ENCODE results near the gene GRM7.

Gene GRM7

DNA sequence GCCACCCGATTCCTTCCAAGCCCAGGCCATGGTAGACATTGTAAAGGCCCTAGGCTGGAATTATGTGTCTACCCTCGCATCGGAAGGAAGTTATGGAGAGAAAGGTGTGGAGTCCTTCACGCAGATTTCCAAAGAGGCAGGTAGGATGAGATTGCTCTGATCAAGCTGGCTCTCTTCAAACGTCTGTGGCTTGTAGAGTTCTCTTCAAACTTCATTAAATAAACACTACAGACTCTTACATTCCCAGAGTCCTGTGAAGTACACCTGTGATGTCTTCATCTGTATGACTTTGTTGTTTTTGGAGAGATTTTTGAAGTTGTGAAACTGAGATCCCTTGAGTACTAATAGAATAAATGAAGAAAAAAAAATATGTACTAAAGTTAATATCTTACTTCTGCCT lies 285.6 kb downstream of the GRM7 start:
- DNase-seq (ENCODE audit: low read depth) = no peak

DNA sequence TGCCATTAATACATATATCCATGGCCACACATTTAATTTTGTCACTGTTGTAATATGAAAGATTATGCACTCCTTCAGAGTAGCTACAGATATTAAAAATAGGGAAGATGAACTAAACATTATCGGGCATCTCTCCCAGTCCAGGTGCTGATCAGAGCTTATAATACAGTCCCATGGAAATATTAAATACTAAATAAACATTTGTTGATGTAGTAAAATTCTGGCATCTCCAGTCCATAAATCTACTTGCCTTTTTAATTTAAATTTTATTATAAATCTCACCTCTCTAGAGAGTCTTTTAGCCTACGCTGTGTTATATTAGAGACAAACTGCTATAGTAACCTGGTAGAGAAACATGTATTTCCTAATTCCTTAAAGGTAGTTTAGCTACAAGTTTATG lies 297.6 kb downstream of the GRM7 start:
- DNase-seq (ENCODE audit: low read depth) = no peak

DNA sequence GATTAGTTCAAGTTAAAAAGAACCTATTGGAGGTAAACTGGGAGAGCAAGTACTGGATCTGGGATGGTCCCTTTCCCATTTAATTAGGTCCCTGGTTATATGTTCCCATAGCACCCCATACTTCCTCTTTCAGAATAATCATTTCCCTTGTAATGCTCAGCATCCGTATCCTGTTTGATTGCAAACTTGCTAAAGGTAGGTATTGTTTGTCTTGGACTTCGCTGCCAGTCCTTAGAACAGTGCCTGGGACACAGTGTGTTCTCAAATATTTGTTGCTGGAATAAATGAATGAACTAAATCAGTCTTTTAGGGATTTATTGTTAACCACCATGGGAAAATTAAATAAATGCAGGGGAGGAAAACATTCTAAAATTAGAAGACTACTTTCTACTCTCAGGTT lies 299.8 kb downstream of the GRM7 start:
- DNase-seq (ENCODE audit: low read depth) = no peak

DNA sequence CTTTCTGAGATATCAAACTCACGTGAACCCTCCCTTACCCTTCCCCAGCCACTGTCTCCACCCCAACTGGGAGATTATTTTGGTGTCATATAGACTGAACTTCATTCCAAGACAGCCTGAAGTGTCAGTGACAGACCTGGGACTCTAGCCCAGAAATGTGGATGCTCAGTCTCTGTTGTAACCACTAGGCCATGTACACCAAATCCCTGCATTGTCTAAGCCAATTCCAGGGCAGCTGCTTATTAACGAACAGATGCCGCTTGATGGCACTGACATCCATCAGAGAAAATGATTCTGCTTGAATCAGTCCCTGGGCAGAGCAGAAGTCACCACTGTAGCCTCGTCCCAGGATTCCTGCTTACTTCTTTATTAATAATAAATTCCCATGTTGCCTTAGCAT lies 305.5 kb downstream of the GRM7 start:
- DNase-seq (ENCODE audit: low read depth) = no peak

GRCh38 chr3:7171493-7171892 lies 310.6 kb downstream of the GRM7 start:
- no peak for DNase-seq (ENCODE audit: low read depth)

- DNase-seq (ENCODE audit: low read depth) = no peak
Measured at GRCh38 chr3:7172996-7173395, 312.1 kb downstream of the GRM7 start.

DNA sequence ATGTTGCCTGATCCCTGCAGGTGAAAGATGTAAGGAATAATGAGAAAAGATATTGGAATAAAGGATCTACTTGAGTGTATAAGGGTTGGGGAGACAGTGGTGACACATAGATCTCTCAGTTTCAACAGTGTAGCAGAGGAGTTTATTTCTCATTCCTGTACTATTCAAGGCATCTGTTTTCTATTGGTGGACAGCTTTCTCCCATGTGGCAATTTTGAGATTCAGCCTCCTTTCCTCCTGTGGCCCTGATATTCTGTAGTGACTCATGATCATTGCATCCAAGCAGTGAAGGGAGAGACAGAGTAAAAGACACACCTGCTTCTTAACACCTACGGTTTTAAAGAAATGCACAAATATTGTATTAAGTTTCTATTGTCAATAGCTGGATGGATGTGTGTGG lies 327.6 kb downstream of the GRM7 start:
- no peak for DNase-seq (ENCODE audit: low read depth)

- DNase-seq (ENCODE audit: low read depth) = no peak
Measured at GRCh38 chr3:7190095-7190494, 329.2 kb downstream of the GRM7 start.

- DNase-seq (ENCODE audit: low read depth) = no peak
Measured at GRCh38 chr3:7193269-7193668, 332.4 kb downstream of the GRM7 start.

- no peak for DNase-seq (ENCODE audit: low read depth)
Measured at GRCh38 chr3:7194071-7194835, 333.3 kb downstream of the GRM7 start.

GRCh38 chr3:7195934-7196333 lies 335.0 kb downstream of the GRM7 start:
- DNase-seq (ENCODE audit: low read depth) = no peak

DNA sequence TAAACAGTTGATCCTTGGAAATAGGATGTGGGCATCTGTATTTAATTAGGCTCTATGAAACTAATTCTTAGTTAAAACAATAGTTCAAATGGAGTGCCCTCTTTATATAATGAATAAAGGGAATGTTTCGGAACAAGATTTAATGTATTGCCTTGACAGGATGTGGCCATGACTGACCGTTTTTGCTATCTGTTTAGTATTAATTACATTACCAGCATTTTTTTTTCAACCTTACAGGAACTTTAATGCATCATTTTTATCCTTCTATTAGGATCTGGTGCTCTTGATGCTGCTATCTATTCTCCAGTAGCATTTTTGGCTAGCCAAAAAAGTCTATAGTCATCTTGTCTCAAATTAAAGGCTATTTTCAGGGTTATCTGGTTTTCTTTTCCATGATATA lies 340.9 kb downstream of the GRM7 start:
- DNase-seq (ENCODE audit: low read depth) = no peak

DNA sequence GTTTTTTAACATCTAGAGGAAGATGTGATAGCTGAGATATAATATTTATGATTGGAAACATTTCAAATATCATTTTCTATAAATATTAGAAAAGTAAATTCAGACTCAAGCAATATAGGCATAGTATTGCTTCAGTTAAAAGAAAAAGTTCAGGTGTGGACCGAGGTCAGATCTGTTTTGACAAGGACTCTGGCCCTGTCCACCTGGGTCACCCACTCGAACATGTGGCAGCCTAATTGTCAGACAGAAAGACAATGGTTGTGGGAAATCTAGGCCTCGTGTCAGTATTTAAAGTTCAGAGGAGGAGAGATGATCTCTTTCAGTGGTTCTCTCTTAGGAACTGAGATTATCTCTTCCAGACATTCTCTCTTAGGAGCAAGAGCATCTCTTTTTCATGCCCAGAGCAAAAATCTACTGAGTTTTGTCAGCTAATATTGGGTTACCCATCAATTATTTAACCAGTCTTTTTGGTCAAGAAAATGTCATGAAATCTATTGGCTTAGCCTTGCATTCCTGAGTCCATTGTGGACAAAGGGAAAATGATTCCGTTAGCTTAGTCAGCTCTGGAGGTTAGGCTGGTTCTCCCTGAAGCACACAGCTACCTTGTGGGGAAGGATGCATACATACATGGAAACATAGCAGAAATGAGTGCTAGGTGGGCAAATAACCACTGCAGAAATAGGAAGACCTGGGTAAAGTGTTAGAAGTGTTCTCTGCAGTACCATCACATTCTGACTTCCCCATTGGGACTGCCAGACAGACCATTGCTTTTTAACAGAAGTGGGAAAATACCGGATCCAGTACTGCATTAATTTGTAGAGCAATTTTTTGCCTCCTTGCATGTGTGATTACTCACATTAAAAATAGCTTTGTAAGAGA lies 343.3 kb downstream of the GRM7 start:
- no peak for DNase-seq (ENCODE audit: low read depth)

GRCh38 chr3:7204848-7205156 lies 343.9 kb downstream of the GRM7 start:
- no peak for DNase-seq (ENCODE audit: low read depth)

DNA sequence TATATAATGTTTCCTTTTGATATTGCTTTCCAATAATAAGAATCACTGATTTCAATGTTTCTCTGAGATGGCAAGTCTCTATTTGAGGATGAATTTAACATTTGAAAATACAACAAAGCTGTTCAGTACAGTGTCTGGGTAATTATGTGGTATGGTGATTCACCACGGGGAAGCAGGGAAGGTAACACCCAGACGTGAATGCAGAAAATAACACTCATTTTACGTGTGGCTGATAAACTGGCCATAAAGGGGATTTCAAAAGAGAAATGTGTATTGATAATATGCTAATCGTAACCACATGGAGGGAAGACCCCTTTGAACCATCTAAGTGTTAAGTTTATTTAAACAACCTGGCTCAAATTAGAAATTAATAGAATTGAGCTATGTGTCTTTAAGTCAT lies 344.6 kb downstream of the GRM7 start:
- DNase-seq (ENCODE audit: low read depth) = no peak

DNA sequence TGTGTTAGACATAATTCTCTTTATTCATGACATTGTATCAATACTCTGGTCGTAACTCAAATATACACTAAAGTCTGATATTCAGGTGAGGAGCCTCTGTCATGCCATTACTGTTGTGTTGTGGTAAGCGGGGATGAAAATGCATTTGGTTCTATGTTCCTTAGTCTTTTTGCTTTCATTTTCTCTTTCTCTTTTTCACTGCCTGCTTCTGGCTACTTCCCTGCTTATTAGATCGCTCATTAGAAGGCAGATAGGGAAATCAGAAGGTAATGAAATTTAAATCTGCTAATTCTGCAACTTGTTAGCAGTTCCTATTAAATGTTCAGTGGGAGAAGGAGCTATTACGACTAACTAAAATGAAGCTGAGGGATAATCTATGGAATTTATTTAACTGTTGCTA lies 345.0 kb downstream of the GRM7 start:
- DNase-seq (ENCODE audit: low read depth) = no peak

DNA sequence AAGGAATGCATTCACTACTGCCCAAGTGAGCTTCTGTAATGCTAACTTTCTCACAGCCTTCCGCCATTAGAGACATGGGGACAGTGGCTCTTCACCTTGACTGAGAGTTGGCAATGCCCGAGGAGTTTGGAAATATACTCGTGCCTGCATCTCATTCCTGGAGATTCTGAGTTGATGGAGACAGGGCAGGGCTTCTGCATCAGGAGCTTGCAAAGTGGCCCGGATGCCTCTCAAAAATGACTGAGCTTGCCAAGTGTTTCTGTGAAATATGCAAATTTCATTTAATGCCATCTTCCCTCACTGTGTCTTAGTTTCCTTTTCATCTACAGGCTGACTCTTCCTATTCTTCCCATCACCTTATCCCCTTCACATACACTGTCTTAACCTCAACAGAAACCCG lies 346.2 kb downstream of the GRM7 start:
- no peak for DNase-seq (ENCODE audit: low read depth)

- no peak for DNase-seq (ENCODE audit: low read depth)
Measured at GRCh38 chr3:7207928-7208327, 347.0 kb downstream of the GRM7 start.

- DNase-seq (ENCODE audit: low read depth) = no peak
Measured at GRCh38 chr3:7209098-7209497, 348.2 kb downstream of the GRM7 start.

- DNase-seq (ENCODE audit: low read depth) = no peak
Measured at GRCh38 chr3:7211740-7212139, 350.8 kb downstream of the GRM7 start.

DNA sequence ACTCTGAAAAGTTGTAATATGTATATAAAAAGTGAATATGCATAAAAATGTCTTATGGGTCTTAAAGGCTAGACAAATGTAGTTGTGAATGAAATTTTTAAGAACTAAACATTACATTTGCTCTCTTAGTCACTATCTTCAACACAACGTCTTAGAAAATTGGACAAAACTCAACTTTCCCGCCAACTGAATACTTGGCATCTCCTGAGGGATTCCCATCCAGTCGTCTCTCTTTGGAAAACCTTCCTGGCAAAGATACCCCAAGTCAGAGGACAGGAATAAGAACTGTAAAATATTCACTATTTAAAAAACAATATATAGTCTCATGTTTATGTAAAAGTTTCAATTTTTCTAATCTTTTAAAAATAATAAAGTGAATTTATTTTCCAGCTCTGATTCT lies 354.8 kb downstream of the GRM7 start:
- DNase-seq (ENCODE audit: low read depth) = no peak

DNA sequence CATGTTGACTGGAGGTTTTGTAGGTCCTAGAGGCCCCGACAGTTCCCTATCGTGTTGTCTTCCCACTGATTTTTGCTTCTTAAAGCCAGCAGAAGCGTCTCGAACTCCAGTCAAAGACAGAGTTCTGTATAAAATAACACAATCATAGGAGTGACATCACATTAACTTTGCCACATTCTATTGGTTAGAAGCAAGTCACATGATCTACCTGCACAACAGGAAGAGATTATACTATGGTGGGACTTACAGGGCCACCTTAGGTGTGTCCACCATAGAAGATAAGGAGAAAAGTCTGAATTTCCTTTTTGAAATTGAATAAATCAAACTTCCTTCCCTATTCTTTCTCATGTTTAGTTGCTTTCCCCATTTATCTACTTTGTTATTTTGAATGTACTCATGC lies 365.5 kb downstream of the GRM7 start:
- DNase-seq (ENCODE audit: low read depth) = no peak

- DNase-seq (ENCODE audit: low read depth) = no peak
Measured at GRCh38 chr3:7238565-7239295, 377.8 kb downstream of the GRM7 start.
